ENCODE results near the gene KDSR.

KDSR gene

DNA sequence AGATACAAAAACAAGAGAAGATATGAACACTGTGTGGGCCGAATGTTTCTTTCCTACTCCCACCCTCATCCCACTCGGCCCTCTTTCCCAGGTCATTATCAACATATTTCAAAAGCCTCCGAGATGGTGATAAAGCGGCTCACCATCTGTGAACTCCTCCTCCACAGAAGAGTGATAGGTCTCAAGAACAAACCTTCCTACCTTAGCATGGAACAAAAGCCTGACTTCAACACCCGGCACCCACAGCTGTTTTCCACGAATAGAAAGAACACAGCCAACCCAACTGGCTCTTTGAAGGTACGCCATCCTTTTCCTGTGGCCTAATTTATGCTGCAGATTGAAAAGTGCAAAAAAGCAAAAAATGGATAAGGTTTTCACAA is 76.2 kb downstream of the KDSR start:
- ChIA-PET CTCF (no interaction called here), POLR2A (no interaction called here)
- TF ChIP-seq HDGF (IDR thresholded peaks at IDR 0.05; ENCODE audit: borderline replicate concordance) = no peak
- no peak for TF ChIP-seq NFRKB (IDR thresholded peaks at IDR 0.05)
- TF ChIP-seq CTBP1 (IDR thresholded peaks at IDR 0.05; ENCODE audit: borderline replicate concordance) = no peak
- TF ChIP-seq ARNT (IDR thresholded peaks at IDR 0.05) = no peak

GRCh38 chr18:63290166-63290820 is 76.7 kb downstream of the KDSR start:
- CTCF ChIA-PET = no interaction called here
- POLR2A ChIA-PET = no interaction called here
- TF ChIP-seq ZNF384 (IDR thresholded peaks at IDR 0.05) (no peak), CTBP1 (IDR thresholded peaks at IDR 0.05; ENCODE audit: borderline replicate concordance) (no peak), PKNOX1 (IDR thresholded peaks at IDR 0.05) (no peak)
- DNase-seq (ENCODE audit: extremely low spot score) = no peak

More for the DNA sequence above, 76.2 kb downstream of the KDSR start:
- DNase-seq (ENCODE audit: extremely low spot score) = no peak

DNA sequence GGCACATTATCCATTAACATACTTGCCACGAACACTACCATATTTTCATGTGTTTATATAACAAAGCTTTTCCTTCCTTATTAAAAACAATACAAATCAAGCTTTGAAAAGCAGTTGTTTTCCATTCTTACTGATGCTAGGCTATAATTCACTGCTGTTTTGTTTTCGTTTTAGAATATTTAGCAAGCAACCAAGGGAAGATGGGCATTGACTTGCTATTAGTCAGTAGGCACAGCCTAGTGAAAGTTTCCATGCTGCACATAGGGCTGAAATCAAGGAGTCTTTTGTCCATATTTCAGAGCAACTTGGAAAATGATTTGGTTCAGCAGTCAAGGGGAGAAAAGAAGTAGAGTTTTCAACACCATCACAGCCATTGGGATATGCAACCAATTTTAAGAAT is 78.7 kb downstream of the KDSR start:
- DNase-seq (ENCODE audit: extremely low spot score) = no peak
- CTCF ChIA-PET = no interaction called here
- TF ChIP-seq L3MBTL2 (conservative IDR thresholded peaks at IDR 0.05) (no peak), ARNT (IDR thresholded peaks at IDR 0.05) (no peak), FOXM1 (IDR thresholded peaks at IDR 0.05; ENCODE audit: borderline replicate concordance) (no peak), CTBP1 (IDR thresholded peaks at IDR 0.05; ENCODE audit: borderline replicate concordance) (no peak), FOXA1 (IDR thresholded peaks at IDR 0.05) (no peak), LEF1 (IDR thresholded peaks at IDR 0.05; ENCODE audit: borderline replicate concordance) (no peak), HDGF (IDR thresholded peaks at IDR 0.05; ENCODE audit: borderline replicate concordance) (no peak), TARDBP (IDR thresholded peaks at IDR 0.05) (no peak), FOXK2 (IDR thresholded peaks at IDR 0.05) (no peak), BHLHE40 (IDR thresholded peaks at IDR 0.05; ENCODE audit: borderline replicate concordance) (no peak), NFRKB (IDR thresholded peaks at IDR 0.05) (no peak), ELF4 (IDR thresholded peaks at IDR 0.05) (no peak)
- POLR2A ChIA-PET = no interaction called here

DNA sequence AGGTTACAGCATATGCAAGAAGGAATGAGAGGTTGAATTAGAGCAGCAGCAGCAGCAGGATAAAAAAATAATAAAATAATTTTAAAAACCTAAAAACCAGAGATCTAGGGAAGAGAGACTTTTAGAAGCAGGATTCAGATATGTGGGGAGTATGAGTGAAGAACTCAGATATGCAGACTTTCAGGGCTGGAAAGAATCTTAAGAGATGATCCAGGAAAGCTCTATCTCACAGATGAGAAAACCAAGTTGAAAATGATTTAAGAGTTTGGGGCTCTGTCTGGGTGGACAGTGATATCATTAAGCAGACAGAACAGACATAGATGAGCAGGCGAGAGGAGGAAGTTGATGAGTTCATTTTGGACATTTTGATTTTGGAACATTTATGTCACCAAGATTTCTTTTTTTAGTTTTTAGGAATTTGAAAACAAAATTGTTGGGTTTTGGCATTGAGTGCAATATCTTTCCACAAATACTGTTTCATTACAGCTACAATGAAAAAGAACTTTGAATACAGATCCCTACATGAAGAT is 79.2 kb downstream of the KDSR start:
- CTCF ChIA-PET = no interaction called here
- POLR2A ChIA-PET = no interaction called here
- DNase-seq (ENCODE audit: extremely low spot score) = no peak
- no peak for TF ChIP-seq FOXM1 (IDR thresholded peaks at IDR 0.05; ENCODE audit: borderline replicate concordance)
- no peak for TF ChIP-seq ZNF384 (IDR thresholded peaks at IDR 0.05)
- no peak for TF ChIP-seq TARDBP (IDR thresholded peaks at IDR 0.05)
- no peak for TF ChIP-seq PKNOX1 (IDR thresholded peaks at IDR 0.05)
- TF ChIP-seq SUZ12 (IDR thresholded peaks at IDR 0.05) = no peak
- no peak for TF ChIP-seq ELF4 (IDR thresholded peaks at IDR 0.05)
- TF ChIP-seq L3MBTL2 (conservative IDR thresholded peaks at IDR 0.05) = no peak
- no peak for TF ChIP-seq LEF1 (IDR thresholded peaks at IDR 0.05; ENCODE audit: borderline replicate concordance)
- no peak for TF ChIP-seq FOXA1 (IDR thresholded peaks at IDR 0.05)
- TF ChIP-seq FOXK2 (IDR thresholded peaks at IDR 0.05) = no peak
- no peak for TF ChIP-seq NFRKB (IDR thresholded peaks at IDR 0.05)
- no peak for TF ChIP-seq CTBP1 (IDR thresholded peaks at IDR 0.05; ENCODE audit: borderline replicate concordance)
- TF ChIP-seq ARNT (IDR thresholded peaks at IDR 0.05) = no peak
- no peak for TF ChIP-seq SP1 (IDR thresholded peaks at IDR 0.05)
- no peak for TF ChIP-seq BHLHE40 (IDR thresholded peaks at IDR 0.05; ENCODE audit: borderline replicate concordance)
- no peak for TF ChIP-seq HDGF (IDR thresholded peaks at IDR 0.05; ENCODE audit: borderline replicate concordance)

DNA sequence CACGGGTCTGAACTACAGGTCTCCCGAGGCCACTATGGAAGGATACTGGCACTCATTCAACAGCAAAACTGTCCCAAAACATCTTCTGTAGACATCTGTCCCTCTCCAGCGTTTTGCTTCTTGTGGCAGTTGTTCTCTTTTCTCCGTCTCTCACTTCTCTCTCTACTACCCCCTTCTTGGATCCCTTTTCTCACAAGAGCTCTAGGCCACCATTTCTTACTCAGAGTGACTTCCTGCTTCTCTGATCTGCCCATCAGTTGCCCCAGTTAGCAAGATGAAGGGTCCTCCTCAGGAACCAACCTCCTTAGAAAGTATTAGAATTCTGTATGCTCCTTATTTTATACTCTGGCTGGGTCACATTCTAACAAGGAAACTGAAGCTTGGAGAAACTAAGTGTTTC is 80.1 kb downstream of the KDSR start:
- DNase-seq (ENCODE audit: extremely low spot score) = no peak
- POLR2A ChIA-PET = no interaction called here
- CTCF ChIA-PET = no interaction called here
- no peak for TF ChIP-seq LEF1 (IDR thresholded peaks at IDR 0.05; ENCODE audit: borderline replicate concordance)
- TF ChIP-seq FOXA1 (IDR thresholded peaks at IDR 0.05) = no peak
- no peak for TF ChIP-seq FOXM1 (IDR thresholded peaks at IDR 0.05; ENCODE audit: borderline replicate concordance)
- no peak for TF ChIP-seq NFRKB (IDR thresholded peaks at IDR 0.05)
- no peak for TF ChIP-seq ARNT (IDR thresholded peaks at IDR 0.05)
- no peak for TF ChIP-seq TARDBP (IDR thresholded peaks at IDR 0.05)
- no peak for TF ChIP-seq CTBP1 (IDR thresholded peaks at IDR 0.05; ENCODE audit: borderline replicate concordance)
- TF ChIP-seq FOXK2 (IDR thresholded peaks at IDR 0.05) = no peak
- TF ChIP-seq L3MBTL2 (conservative IDR thresholded peaks at IDR 0.05) = no peak
- TF ChIP-seq PKNOX1 (IDR thresholded peaks at IDR 0.05) = no peak
- TF ChIP-seq ELF4 (IDR thresholded peaks at IDR 0.05) = no peak
- TF ChIP-seq SP1 (IDR thresholded peaks at IDR 0.05) = no peak
- no peak for TF ChIP-seq BHLHE40 (IDR thresholded peaks at IDR 0.05; ENCODE audit: borderline replicate concordance)
- TF ChIP-seq ZNF384 (IDR thresholded peaks at IDR 0.05) = no peak
- TF ChIP-seq HDGF (IDR thresholded peaks at IDR 0.05; ENCODE audit: borderline replicate concordance) = no peak

DNA sequence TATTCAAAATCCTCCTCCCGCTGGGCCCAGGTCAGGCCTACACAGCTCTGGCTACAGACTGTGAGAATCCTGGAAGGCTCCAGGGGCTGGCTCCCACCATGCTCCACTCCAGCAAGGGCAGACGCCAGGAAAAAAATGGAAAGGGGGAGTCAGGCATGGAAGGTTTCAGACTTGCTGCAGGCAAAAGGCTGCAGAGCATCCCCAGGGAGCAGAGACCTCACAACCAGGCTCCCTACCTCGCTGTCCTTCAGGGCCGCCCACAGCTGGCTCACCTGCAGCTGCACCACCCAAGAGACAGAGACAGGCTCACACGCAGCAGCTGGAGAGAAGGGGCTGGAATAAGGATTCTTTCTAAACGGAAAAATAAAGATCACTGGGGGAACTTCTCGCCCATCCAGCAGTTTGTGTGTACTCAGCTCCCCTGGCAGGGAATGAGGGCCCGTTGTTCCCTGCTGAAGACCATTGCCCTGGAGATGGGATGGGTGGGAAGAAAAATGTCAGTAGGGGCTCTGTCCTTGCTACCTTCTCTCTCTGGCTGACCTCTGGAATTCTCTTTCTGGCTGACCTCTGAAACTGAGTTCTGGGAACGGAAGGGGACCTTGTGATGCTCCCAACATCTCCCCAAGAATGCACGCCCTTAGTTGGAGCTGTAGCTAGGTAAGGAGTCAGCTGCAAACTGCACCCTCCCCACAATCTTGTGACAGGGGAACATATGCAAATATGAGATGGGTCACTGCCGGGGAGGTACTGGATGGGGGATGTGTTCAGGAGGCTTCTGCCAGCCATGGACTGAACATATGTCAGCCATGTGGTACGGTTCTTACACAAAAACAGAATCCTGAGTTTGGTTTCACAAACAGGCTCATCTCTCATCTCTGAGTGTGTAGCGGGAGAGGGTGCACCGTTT is 81.9 kb downstream of the KDSR start:
- ChIA-PET CTCF (no interaction called here), POLR2A (no interaction called here)
- TF ChIP-seq CTBP1 (IDR thresholded peaks at IDR 0.05; ENCODE audit: borderline replicate concordance) = no peak
- no peak for TF ChIP-seq SUZ12 (IDR thresholded peaks at IDR 0.05)
- TF ChIP-seq PKNOX1 (IDR thresholded peaks at IDR 0.05) = no peak
- TF ChIP-seq NFRKB (IDR thresholded peaks at IDR 0.05) = no peak
- TF ChIP-seq LEF1 (IDR thresholded peaks at IDR 0.05; ENCODE audit: borderline replicate concordance) = no peak
- TF ChIP-seq ELF4 (IDR thresholded peaks at IDR 0.05) = no peak
- no peak for TF ChIP-seq ARNT (IDR thresholded peaks at IDR 0.05)
- TF ChIP-seq BHLHE40 (IDR thresholded peaks at IDR 0.05; ENCODE audit: borderline replicate concordance) = no peak
- TF ChIP-seq FOXK2 (IDR thresholded peaks at IDR 0.05) = no peak
- TF ChIP-seq L3MBTL2 (conservative IDR thresholded peaks at IDR 0.05) = no peak
- no peak for TF ChIP-seq FOXA1 (IDR thresholded peaks at IDR 0.05)
- TF ChIP-seq SP1 (IDR thresholded peaks at IDR 0.05) = no peak
- no peak for TF ChIP-seq ZNF384 (IDR thresholded peaks at IDR 0.05)
- TF ChIP-seq FOXM1 (IDR thresholded peaks at IDR 0.05; ENCODE audit: borderline replicate concordance) = no peak
- TF ChIP-seq HDGF (IDR thresholded peaks at IDR 0.05; ENCODE audit: borderline replicate concordance) = no peak
- no peak for TF ChIP-seq TARDBP (IDR thresholded peaks at IDR 0.05)
- no peak for DNase-seq (ENCODE audit: extremely low spot score)

Data from HEK293T (cell line).